Natural killer cell (primary cell): ENCODE measurements around the gene CRYGN. TPM values are rescaled to one million over a fixed set of nuclear protein-coding genes. Genes with fewer than 3 reads are reported as not detected.

Experiments
- ATAC-seq, 3 donors: fragments of 150-1000 bp in 2 of 3; fragments of 200-7000 bp in 1 of 3; cut with Tn5 transposase; 1 replicate in 1 of 3; 2 replicates in 2 of 3; pipeline ENCODE4 v1.10.0; 2021; ENCODE audit warnings: mild to moderate bottlenecking in 2 of 3, moderate library complexity in 2 of 3
- DNase-seq, 2 donors: peaks; one replicate each; pipeline versions ENCODE4 v3.0.0 to v3.0.0-alpha.2; 2013 to 2021; ENCODE audit warnings: mixed read lengths in 1 of 2
- H3K27ac ChIP-seq: one replicate; pipeline ENCODE4 v1.5.1; 2013; ENCODE audit warnings: mild to moderate bottlenecking, low read length
- H3K27me3 ChIP-seq: one replicate; pipeline ENCODE4 v1.6.1; 2013; ENCODE audit warnings: low read length; ENCODE audit not compliant: control insufficient read depth, insufficient read depth
- H3K36me3 ChIP-seq: one replicate; pipeline ENCODE4 v1.6.1; 2013; ENCODE audit warnings: low read length; ENCODE audit not compliant: control insufficient read depth, insufficient read depth
- H3K4me1 ChIP-seq: one replicate; pipeline ENCODE4 v1.6.1; 2013; ENCODE audit warnings: low read length; ENCODE audit not compliant: control insufficient read depth, insufficient read depth
- H3K4me3 ChIP-seq: one replicate; pipeline ENCODE4 v1.5.1; 2013; ENCODE audit warnings: low read length
- H3K9me3 ChIP-seq: one replicate; pipeline ENCODE4 v1.6.1; 2013; ENCODE audit warnings: low read length; ENCODE audit not compliant: control insufficient read depth, insufficient read depth
- H3K27ac Mint-ChIP-seq, 2 donors: one replicate each; pipeline ENCODE4 v1.8.0; 2022; ENCODE audit warnings: mild to moderate bottlenecking in 2 of 2, mixed read lengths in 2 of 2, moderate library complexity in 1 of 2
- H3K27me3 Mint-ChIP-seq, 2 donors: one replicate each; pipeline ENCODE4 v1.8.0; 2022; ENCODE audit warnings: low read depth in 2 of 2, mixed read lengths in 2 of 2
- H3K36me3 Mint-ChIP-seq: one replicate; pipeline ENCODE4 v1.8.0; 2022; ENCODE audit warnings: mixed read lengths
- H3K4me1 Mint-ChIP-seq, 2 donors: one replicate each; pipeline ENCODE4 v1.8.0; 2022; ENCODE audit warnings: mixed read lengths in 2 of 2
- H3K4me3 Mint-ChIP-seq: one replicate; pipeline ENCODE4 v1.8.0; 2022; ENCODE audit warnings: mild to moderate bottlenecking, moderate library complexity, mixed read lengths
- H3K9me3 Mint-ChIP-seq, 2 donors: one replicate each; pipeline ENCODE4 v1.8.0; 2022; ENCODE audit warnings: mixed read lengths in 2 of 2
- CTCF ChIP-seq: fragments of 200-600 bp; IDR thresholded peaks from one replicate; pipeline ENCODE4 v1.8.0; 2022; ENCODE audit warnings: antibody characterized with exemption
- WGBS: methylation state at CpG from one replicate; pipeline ENCODE4 v1.1.7; 2013; ENCODE audit warnings: missing lambda C conversion rate; ENCODE audit not compliant: insufficient coverage; 5-methylcytosine and 5-hydroxymethylcytosine counted together
- intact Hi-C: fragments of 100-400 bp; cut with micrococcal nuclease; formaldehyde crosslinking; loops from one replicate; pipeline ENCODE4 v1.14.2; 2022
- total RNA-seq, 4 donors: library from RNA; stranded (reverse); fragments of 120-200 nt in 1 of 4; gene quantifications; one replicate each; pipeline versions ENCODE4 v1.2.3 to v1.2.4, GENCODE V29; 2013 to 2022

CRYGN gene
- total RNA-seq, 3 donors from 2014 or later (not counting 1 experiment from before 2014, with no cell fraction given): not detected

- ATAC-seq (peak; percentile 47 to 65 (median 49)), DNase-seq (peak in 1 of 2 donors; percentile 84)
- Mint-ChIP-seq H3K4me1 (peaks cover 12 to 22% of the 10 kb centered on the region in 2 donors), H3K27me3 (peaks cover 18 to 22% of the 10 kb centered on the region in 2 donors), H3K27ac (peak overlapping the region in 1 of 2 donors; percentile 61), H3K36me3 (peaks cover 9% of the 10 kb centered on the region), H3K9me3 (no peaks in the 10 kb centered on the region), H3K4me3 (peak overlapping the region; percentile 85)
- H3K4me3 ChIP-seq: peak overlapping the region; percentile 32
- 2% methylated on average over 83 of the region's 83 CpGs for WGBS
- no peak for TF ChIP-seq CTCF
- H3K27ac ChIP-seq: peak overlapping the region; percentile 59
- intact Hi-C loops: no loop called here
- peaks cover 11% of the 10 kb centered on the region for H3K27me3 ChIP-seq
- peaks cover 16% of the 10 kb centered on the region for H3K36me3 ChIP-seq
- H3K4me1 ChIP-seq: peaks cover 23% of the 10 kb centered on the region
- no peaks in the 10 kb centered on the region for H3K9me3 ChIP-seq
These were observed 58.4 kb downstream of the CRYGN start for GRCh38 chr7:151381348-151382078.

- ATAC-seq: no peak
- no peak overlapping the region for H3K27ac Mint-ChIP-seq
- intact Hi-C loops: no loop called here
These were observed 58.9 kb downstream of the CRYGN start for GRCh38 chr7:151381098-151381347.

GRCh38 chr7:151380199-151381097 is 59.5 kb downstream of the CRYGN start:
- peaks cover 23% of the 10 kb centered on the region for H3K4me1 ChIP-seq
- Mint-ChIP-seq H3K9me3 (no peaks in the 10 kb centered on the region), H3K27ac (no peak overlapping the region), H3K4me3 (peak overlapping the region; percentile 69), H3K27me3 (peaks cover 18 to 19% of the 10 kb centered on the region in 2 donors), H3K4me1 (peaks cover 12 to 22% of the 10 kb centered on the region in 2 donors), H3K36me3 (peaks cover 9% of the 10 kb centered on the region)
- peak overlapping the region; percentile 59 for H3K27ac ChIP-seq
- peaks cover 26% of the 10 kb centered on the region for H3K36me3 ChIP-seq
- WGBS: 74% methylated on average over 32 of the region's 32 CpGs
- peaks cover 11% of the 10 kb centered on the region for H3K27me3 ChIP-seq
- TF ChIP-seq CTCF: no peak
- intact Hi-C loops: no loop called here
- ATAC-seq (no peak), DNase-seq (no peak)
- no peaks in the 10 kb centered on the region for H3K9me3 ChIP-seq
- peak overlapping the region; percentile 29 for H3K4me3 ChIP-seq

More at GRCh38 chr7:151381098-151381347, 58.9 kb downstream of the CRYGN start:
- no peak for TF ChIP-seq CTCF
- H3K4me3 Mint-ChIP-seq: peak overlapping the region; percentile 69
- peaks cover 9% of the 10 kb centered on the region for H3K36me3 Mint-ChIP-seq
- H3K27me3 ChIP-seq: peaks cover 11% of the 10 kb centered on the region
- no peak for DNase-seq
- H3K4me3 ChIP-seq: peak overlapping the region; percentile 29
- 13% methylated on average over 7 of the region's 7 CpGs for WGBS
- H3K4me1 Mint-ChIP-seq: peaks cover 12 to 22% of the 10 kb centered on the region in 2 donors
- peaks cover 23% of the 10 kb centered on the region for H3K4me1 ChIP-seq
- H3K9me3 Mint-ChIP-seq: no peaks in the 10 kb centered on the region
- H3K27me3 Mint-ChIP-seq: peaks cover 18 to 20% of the 10 kb centered on the region in 2 donors
- peak overlapping the region; percentile 59 for H3K27ac ChIP-seq
- peaks cover 21% of the 10 kb centered on the region for H3K36me3 ChIP-seq
- no peaks in the 10 kb centered on the region for H3K9me3 ChIP-seq
